ENCODE data around the gene MTX3. TPM values are rescaled to one million over a fixed set of nuclear protein-coding genes. Genes with fewer than 3 reads are reported as not detected.

MTX3 gene
- total RNA-seq, 2 experiments from 2014 or later = 17.2 to 17.6 TPM

- H3K27ac Mint-ChIP-seq = no peak overlapping the region
- H3K4me3 Mint-ChIP-seq = no peak overlapping the region
- DNase-seq (no peak), ATAC-seq (ENCODE audit: low read depth) (no peak)
- peaks cover 3% of the 10 kb centered on the region for H3K9me3 Mint-ChIP-seq
- POLR2A ChIA-PET = no interaction called here
- H3K36me3 Mint-ChIP-seq = peaks cover 5% of the 10 kb centered on the region
- H3K27me3 Mint-ChIP-seq = no peaks in the 10 kb centered on the region
- peaks cover 4% of the 10 kb centered on the region for H3K4me1 Mint-ChIP-seq
These were observed 18.1 kb upstream of the MTX3 start for GRCh38 chr5:80008995-80009765.

DNA sequence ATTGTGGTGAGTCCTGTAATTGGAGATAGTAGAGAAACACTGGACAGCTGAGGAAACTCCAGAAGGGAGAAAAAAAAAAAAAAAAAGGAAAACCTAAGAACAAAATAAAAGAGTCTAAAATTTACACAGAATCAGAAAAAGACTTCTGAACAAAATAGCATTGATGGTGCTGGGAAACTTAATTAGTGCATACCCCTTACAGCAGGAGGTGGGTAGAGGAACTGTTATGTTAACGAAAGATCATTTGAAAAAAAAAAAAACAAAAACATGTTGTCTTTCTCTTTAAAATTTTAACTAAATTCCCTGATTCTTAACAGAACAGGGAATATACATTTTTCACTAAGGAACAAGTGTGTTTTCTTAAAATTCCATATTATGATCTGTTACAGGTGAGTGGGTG lies 11.6 kb upstream of the MTX3 start:
- H3K9me3 Mint-ChIP-seq = peaks cover 1% of the 10 kb centered on the region
- peaks cover 10% of the 10 kb centered on the region for H3K36me3 Mint-ChIP-seq
- no peaks in the 10 kb centered on the region for H3K27me3 Mint-ChIP-seq
- POLR2A ChIA-PET = no interaction called here
- H3K4me3 Mint-ChIP-seq = no peak overlapping the region
- DNase-seq (no peak), ATAC-seq (ENCODE audit: low read depth) (no peak)
- no peaks in the 10 kb centered on the region for H3K4me1 Mint-ChIP-seq
- no peak overlapping the region for H3K27ac Mint-ChIP-seq

- Mint-ChIP-seq H3K4me3 (no peak overlapping the region), H3K36me3 (peaks cover 10% of the 10 kb centered on the region), H3K27me3 (no peaks in the 10 kb centered on the region), H3K9me3 (no peaks in the 10 kb centered on the region), H3K4me1 (no peaks in the 10 kb centered on the region), H3K27ac (no peak overlapping the region)
- POLR2A ChIA-PET = no interaction called here
- ATAC-seq (ENCODE audit: low read depth) (no peak), DNase-seq (no peak)
These were observed 8.7 kb upstream of the MTX3 start for GRCh38 chr5:79999722-80000121.

DNA sequence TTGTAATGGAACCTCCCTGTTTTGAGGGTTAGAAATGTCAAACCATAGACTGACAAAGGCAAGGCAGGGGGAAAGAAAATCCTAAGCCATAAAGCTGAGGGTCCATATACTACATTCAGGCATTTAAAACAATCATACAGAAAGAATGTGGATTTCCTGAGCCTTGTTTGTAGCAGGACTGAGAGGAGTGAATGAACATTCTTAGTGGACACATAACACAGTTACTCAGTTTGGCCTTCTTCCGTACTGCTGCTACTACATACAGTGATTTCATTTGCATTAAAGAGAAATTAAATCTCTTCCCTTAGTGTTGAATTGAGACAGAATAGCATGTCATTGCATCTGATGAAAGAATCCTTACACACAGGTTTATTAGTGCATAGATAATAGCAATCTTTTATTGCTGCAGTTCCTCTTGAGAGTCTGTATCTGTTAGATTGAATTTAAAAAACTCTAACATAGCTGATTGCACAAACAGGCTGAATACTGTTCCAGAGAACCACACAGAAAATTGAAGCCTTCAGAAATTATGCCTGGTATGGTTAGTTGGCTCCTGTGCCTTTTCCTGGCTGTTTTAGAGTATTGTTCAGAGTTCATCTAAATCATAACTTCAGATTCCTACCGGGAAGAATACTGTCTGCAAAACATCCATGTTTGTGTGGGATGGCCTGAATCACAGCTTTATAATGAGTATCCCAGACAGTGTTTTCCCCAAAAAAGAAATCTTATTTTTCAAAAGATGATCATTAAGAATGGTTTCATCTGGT lies 2.0 kb upstream of the MTX3 start:
- H3K27ac Mint-ChIP-seq = no peak overlapping the region
- H3K9me3 Mint-ChIP-seq = no peaks in the 10 kb centered on the region
- H3K27me3 Mint-ChIP-seq = no peaks in the 10 kb centered on the region
- POLR2A ChIA-PET = interaction anchor here (0.7 kb wide), 1 partner anchor 55 kb away, joined by 3 read pairs; no protein-coding TSS in a partner anchor
- peaks cover 14% of the 10 kb centered on the region for H3K4me1 Mint-ChIP-seq
- ATAC-seq (ENCODE audit: low read depth) (no peak), DNase-seq (no peak)
- peaks cover 10% of the 10 kb centered on the region for H3K36me3 Mint-ChIP-seq
- no peak overlapping the region for H3K4me3 Mint-ChIP-seq

GRCh38 chr5:79990205-79990597 lies 861 bp downstream of the MTX3 start:
- Mint-ChIP-seq H3K9me3 (no peaks in the 10 kb centered on the region), H3K27me3 (no peaks in the 10 kb centered on the region), H3K4me3 (peak overlapping the region; percentile 94), H3K36me3 (peaks cover 29% of the 10 kb centered on the region), H3K4me1 (peaks cover 19% of the 10 kb centered on the region), H3K27ac (peak overlapping the region; percentile 95)
- POLR2A ChIA-PET = interaction anchor here (0.5 to 3.3 kb wide), 9 partner anchors 10 to 1862 kb away, joined by 3 to 50 read pairs (median 5); partner anchors contain the start of genes HOMER1, JMY and SERINC5
- no peak for DNase-seq
- ATAC-seq (ENCODE audit: low read depth) = peak; percentile 60

- POLR2A ChIA-PET = no interaction called here
- Mint-ChIP-seq H3K4me1 (peaks cover 34% of the 10 kb centered on the region), H3K27me3 (no peaks in the 10 kb centered on the region), H3K36me3 (peaks cover 53% of the 10 kb centered on the region), H3K4me3 (no peak overlapping the region), H3K9me3 (no peaks in the 10 kb centered on the region), H3K27ac (no peak overlapping the region)
- DNase-seq (no peak), ATAC-seq (ENCODE audit: low read depth) (no peak)
These were observed 4.8 kb downstream of the MTX3 start for GRCh38 chr5:79986260-79986659.

- DNase-seq (no peak), ATAC-seq (ENCODE audit: low read depth) (no peak)
- H3K4me3 Mint-ChIP-seq = no peak overlapping the region
- H3K27me3 Mint-ChIP-seq = no peaks in the 10 kb centered on the region
- H3K36me3 Mint-ChIP-seq = peaks cover 60% of the 10 kb centered on the region
- H3K27ac Mint-ChIP-seq = no peak overlapping the region
- H3K9me3 Mint-ChIP-seq = no peaks in the 10 kb centered on the region
- POLR2A ChIA-PET = no interaction called here
- peaks cover 41% of the 10 kb centered on the region for H3K4me1 Mint-ChIP-seq
These were observed 5.8 kb downstream of the MTX3 start for GRCh38 chr5:79985288-79985687.

DNA sequence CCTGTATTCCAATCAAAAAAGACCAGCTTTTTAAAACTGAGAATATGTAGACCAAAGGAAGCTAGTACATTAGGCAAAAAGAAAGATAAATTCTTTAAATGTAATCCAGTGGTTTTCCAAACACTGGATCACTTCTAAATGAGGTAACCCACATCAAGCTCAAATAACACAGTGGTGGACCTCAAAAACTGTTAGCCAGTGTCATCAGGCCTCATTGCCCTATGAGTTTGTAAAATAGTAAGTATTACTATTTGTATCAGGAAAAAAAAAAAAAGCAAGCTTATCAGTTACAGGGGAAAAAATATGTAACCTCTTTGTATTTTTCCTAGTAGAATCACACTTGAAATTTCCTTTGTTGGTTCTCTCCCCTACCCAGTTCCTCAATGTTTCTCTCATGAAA lies 6.7 kb downstream of the MTX3 start:
- Mint-ChIP-seq H3K9me3 (no peaks in the 10 kb centered on the region), H3K4me3 (no peak overlapping the region), H3K36me3 (peaks cover 61% of the 10 kb centered on the region), H3K4me1 (peaks cover 37% of the 10 kb centered on the region), H3K27me3 (no peaks in the 10 kb centered on the region), H3K27ac (no peak overlapping the region)
- DNase-seq (no peak), ATAC-seq (ENCODE audit: low read depth) (no peak)
- POLR2A ChIA-PET = no interaction called here

GRCh38 chr5:79983618-79984017 lies 7.4 kb downstream of the MTX3 start:
- POLR2A ChIA-PET = no interaction called here
- H3K9me3 Mint-ChIP-seq = no peaks in the 10 kb centered on the region
- DNase-seq (no peak), ATAC-seq (ENCODE audit: low read depth) (no peak)
- peaks cover 66% of the 10 kb centered on the region for H3K36me3 Mint-ChIP-seq
- peaks cover 37% of the 10 kb centered on the region for H3K4me1 Mint-ChIP-seq
- no peak overlapping the region for H3K4me3 Mint-ChIP-seq
- no peaks in the 10 kb centered on the region for H3K27me3 Mint-ChIP-seq
- no peak overlapping the region for H3K27ac Mint-ChIP-seq

DNA sequence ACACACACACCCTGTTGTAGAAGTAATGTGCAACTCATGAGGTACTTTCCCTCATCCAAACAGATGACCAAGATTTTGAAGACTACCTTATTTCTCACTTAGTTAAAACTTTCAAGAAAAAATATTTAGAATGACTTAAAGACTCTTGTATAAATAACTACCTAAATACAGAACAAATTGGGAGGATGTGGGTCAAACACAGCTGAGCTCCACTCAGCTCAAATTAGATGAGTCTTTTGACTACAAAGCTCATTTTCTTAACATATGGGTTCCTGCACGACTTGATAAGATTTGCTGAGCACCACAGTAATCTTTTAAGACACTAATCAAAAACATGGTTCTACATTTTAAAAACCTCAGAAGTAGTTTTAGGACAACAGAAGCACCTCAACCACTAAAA lies 8.9 kb downstream of the MTX3 start:
- no peak for ATAC-seq (ENCODE audit: low read depth)
- Mint-ChIP-seq H3K4me1 (peaks cover 37% of the 10 kb centered on the region), H3K4me3 (peak overlapping the region; percentile 27), H3K27me3 (no peaks in the 10 kb centered on the region), H3K27ac (peak overlapping the region; percentile 74), H3K36me3 (peaks cover 66% of the 10 kb centered on the region), H3K9me3 (no peaks in the 10 kb centered on the region)
- no peak for DNase-seq
- POLR2A ChIA-PET = interaction anchor here (4.0 kb wide), 1 partner anchor 9 kb away, joined by 50 read pairs; the partner anchor contains the start of gene MTX3

DNA sequence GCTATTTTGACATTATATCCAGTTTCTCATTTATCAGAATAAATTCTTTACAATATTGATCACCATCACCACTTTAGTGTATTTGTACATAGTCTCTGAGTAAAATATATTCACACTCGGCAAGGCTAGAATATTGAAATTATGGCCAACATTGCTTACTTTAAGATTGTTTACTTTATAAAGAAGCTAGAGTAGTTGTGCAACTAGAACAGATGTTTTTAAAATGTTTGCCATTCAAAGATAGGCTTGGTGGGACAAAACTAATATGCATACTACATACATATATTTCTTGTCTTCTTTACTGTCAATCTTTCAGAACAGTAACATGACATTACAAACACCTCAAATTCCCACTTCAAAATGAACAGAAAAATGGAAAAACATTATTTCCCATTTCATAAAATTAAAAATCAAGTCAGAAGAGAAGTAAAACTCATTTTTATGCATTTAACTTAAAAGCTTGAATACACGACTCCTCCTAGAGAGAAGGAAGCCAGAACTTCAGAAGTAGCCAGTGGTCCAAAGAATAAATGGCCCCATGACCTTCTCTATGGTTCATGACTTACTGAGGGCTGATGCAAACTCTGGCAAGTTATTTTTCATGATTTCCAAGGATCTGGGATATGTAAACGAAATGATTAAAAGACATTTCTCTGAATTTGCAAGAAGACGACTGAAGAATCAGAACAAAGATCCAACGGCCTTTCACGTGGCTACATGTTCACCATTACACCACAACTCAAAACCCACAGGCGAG lies 14.1 kb downstream of the MTX3 start:
- Mint-ChIP-seq H3K27me3 (no peaks in the 10 kb centered on the region), H3K36me3 (peaks cover 37% of the 10 kb centered on the region)

DNA sequence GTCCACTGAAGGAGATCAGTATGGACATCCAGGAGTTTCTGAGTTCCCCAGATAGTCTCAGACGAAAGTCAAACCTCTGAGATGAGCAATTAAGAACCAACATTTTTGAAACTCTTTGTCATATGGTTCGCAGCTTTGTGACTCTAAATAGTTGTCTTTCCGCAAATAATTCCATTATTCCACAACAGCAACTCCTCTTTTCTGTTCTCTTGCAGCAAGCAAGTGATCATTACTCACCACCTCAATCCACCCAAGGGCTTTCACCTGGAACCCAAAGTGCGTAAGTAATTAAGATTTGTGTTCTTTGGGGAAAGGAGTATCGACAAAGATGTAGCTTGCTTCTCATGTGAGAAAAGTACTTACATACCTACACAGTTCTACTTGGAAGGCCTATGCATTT lies 15.6 kb downstream of the MTX3 start:
- DNase-seq = no peak
- no peak overlapping the region for H3K27ac Mint-ChIP-seq
- peaks cover 30% of the 10 kb centered on the region for H3K36me3 Mint-ChIP-seq
- no peaks in the 10 kb centered on the region for H3K9me3 Mint-ChIP-seq
- H3K27me3 Mint-ChIP-seq = peaks cover 4% of the 10 kb centered on the region
- no peak for ATAC-seq (ENCODE audit: low read depth)
- H3K4me1 Mint-ChIP-seq = peaks cover 2% of the 10 kb centered on the region
- POLR2A ChIA-PET = interaction anchor here (2.2 kb wide), 1 partner anchor 15 kb away, joined by 6 read pairs; the partner anchor contains the start of gene MTX3
- H3K4me3 Mint-ChIP-seq = no peak overlapping the region

More for the DNA sequence above, 14.1 kb downstream of the MTX3 start:
- Mint-ChIP-seq H3K4me3 (no peak overlapping the region), H3K4me1 (peaks cover 15% of the 10 kb centered on the region), H3K9me3 (no peaks in the 10 kb centered on the region), H3K27ac (no peak overlapping the region)
- ATAC-seq (ENCODE audit: low read depth) (no peak), DNase-seq (no peak)
- POLR2A ChIA-PET = interaction anchor here (0.7 to 2.2 kb wide), 2 partner anchors 14 to 21 kb away, joined by 3 to 6 read pairs; partner anchors contain the start of gene MTX3

DNA sequence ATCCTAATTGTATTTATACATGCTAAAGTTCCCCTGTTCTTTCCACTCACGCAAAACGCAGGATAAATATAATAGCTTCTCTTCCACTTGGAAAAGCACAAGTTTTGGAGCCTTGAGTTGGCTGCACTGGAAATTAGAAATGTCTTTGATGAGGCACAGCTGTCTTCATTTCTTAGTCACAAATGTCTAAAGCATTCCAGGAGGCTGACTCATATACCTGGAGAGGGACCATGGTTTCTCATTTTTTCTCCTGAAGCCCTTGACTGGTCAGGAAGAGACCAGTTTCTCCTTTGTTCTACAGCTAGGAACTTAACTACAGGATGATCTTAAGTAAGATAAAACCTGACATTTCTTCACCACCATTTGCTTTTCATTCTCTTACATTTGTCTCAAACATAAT lies 16.2 kb downstream of the MTX3 start:
- Mint-ChIP-seq H3K27ac (no peak overlapping the region), H3K4me1 (no peaks in the 10 kb centered on the region), H3K9me3 (no peaks in the 10 kb centered on the region), H3K4me3 (no peak overlapping the region), H3K36me3 (peaks cover 28% of the 10 kb centered on the region), H3K27me3 (peaks cover 5% of the 10 kb centered on the region)
- no peak for ATAC-seq (ENCODE audit: low read depth)
- DNase-seq = no peak
- POLR2A ChIA-PET = interaction anchor here (2.2 kb wide), 1 partner anchor 16 kb away, joined by 6 read pairs; the partner anchor contains the start of gene MTX3

Measured in activated naive CD8-positive, alpha-beta T cell treated with anti-CD3 and anti-CD28 coated beads, Interleukin-2, amount 10 ng/mL, durations not matched to agents 7 days and 5 days (primary cell).